Esophagus squamous epithelium (tissue), 5 donors: ENCODE measurements around the gene MMP27. TPM values are rescaled to one million over a fixed set of nuclear protein-coding genes. Genes with fewer than 3 reads are reported as not detected.

Experiments
- DNase-seq: peaks from one replicate; lab custom pipeline; 2025; lab: John Stamatoyannopoulos, UW
- H3K27ac ChIP-seq, 4 donors: fragments of 200-600 bp; sonication (generic); one replicate each; pipeline ENCODE4 v1.5.1; 2016 to 2019; ENCODE audit warnings: mild to moderate bottlenecking in 1 of 4
- H3K27me3 ChIP-seq, 4 donors: fragments of 200-600 bp; sonication (generic); 1 replicate in 3 of 4; 2 replicates in 1 of 4; pipeline versions ENCODE4 v1.5.1 to v1.6.0; 2017 to 2021; ENCODE audit warnings: antibody characterized with exemption in 1 of 4
- H3K36me3 ChIP-seq, 3 donors: fragments of 200-600 bp; sonication (generic); one replicate each; pipeline ENCODE4 v1.5.1; 2016 to 2019
- H3K4me1 ChIP-seq, 3 donors: fragments of 200-600 bp; sonication (generic); one replicate each; pipeline ENCODE4 v1.5.1; 2017 to 2019
- H3K4me3 ChIP-seq, 4 donors: fragments of 200-600 bp; sonication (generic); 1 replicate in 3 of 4; 2 replicates in 1 of 4; pipeline ENCODE4 v1.5.1; 2016 to 2019; ENCODE audit warnings: mild to moderate bottlenecking in 2 of 4, moderate library complexity in 1 of 4
- H3K9me3 ChIP-seq, 3 donors: fragments of 200-600 bp; sonication (generic); one replicate each; pipeline ENCODE4 v1.5.1; 2016 to 2019
- POLR2A ChIP-seq, 4 donors: fragments of 450-650 bp; IDR thresholded peaks; one replicate each; pipeline ENCODE4 v1.6.1; 2017; ENCODE audit warnings: antibody characterized with exemption in 4 of 4, mild to moderate bottlenecking in 4 of 4, moderate library complexity in 3 of 4
- WGBS, 2 donors: methylation state at CpG; one replicate each; pipeline ENCODE4 v1.1.5; 2018; 5-methylcytosine and 5-hydroxymethylcytosine counted together
- intact Hi-C: fragments of 100-400 bp; cut with DNase I; formaldehyde crosslinking; loops from one replicate; pipeline ENCODE4 v1.15.0; 2022
- total RNA-seq, 4 donors: library from RNA; depleted of rRNA; stranded (reverse); fragments of >200 nt; gene quantifications; one replicate each; pipeline ENCODE4 v1.1.0, GENCODE V29; 2016
- TF ChIP-seq, protein P1 (sequence below), 6 experiments: fragments of 450-650 bp in 4 of 6; fragments of 200-600 bp in 2 of 6; sonication (generic) in 2 of 6; IDR thresholded peaks; one replicate each; pipeline ENCODE4 v1.5.1; 2016 to 2019; ENCODE audit warnings: antibody characterized with exemption in 6 of 6, mild to moderate bottlenecking in 4 of 6, moderate library complexity in 4 of 6
- donor health status: DM: yes; HTN: yes; CAD: no.

The MMP27 gene
- total RNA-seq, 4 donors from 2014 or later, result 0.19 TPM; not detected in 3

DNA sequence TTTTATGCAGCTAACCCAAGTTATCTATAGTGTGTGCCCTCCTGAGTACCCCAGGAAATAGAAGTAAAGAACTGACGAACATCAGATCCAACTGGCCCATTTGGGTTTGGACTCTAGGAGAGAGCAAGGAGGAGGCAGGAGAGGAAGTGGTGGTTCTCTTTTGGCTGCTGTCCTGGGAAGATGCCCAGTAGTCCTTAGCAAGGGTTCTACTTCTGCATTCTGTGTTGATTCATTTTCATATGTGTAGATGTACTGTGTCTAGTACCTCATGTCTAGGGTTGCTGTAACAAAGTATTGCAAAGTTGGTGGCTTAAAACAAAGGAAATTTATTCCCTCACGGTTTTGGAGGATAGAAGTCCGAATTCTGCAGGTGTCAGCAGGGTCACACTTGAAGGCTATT is 6.6 kb upstream of the MMP27 start:
- DNase-seq, result no peak
- intact Hi-C loops, result no loop called here
- H3K27me3 ChIP-seq, result no peaks in the 10 kb centered on the region
- H3K4me3 ChIP-seq, result no peak overlapping the region
- H3K36me3 ChIP-seq, result no peaks in the 10 kb centered on the region
- no peaks in the 10 kb centered on the region for H3K4me1 ChIP-seq
- WGBS, 2 donors, result 78 to 82% methylated on average over 3 of the region's 3 CpGs
- no peak for TF ChIP-seq POLR2A (IDR thresholded peaks at IDR 0.05)
- TF ChIP-seq, protein P1, sequence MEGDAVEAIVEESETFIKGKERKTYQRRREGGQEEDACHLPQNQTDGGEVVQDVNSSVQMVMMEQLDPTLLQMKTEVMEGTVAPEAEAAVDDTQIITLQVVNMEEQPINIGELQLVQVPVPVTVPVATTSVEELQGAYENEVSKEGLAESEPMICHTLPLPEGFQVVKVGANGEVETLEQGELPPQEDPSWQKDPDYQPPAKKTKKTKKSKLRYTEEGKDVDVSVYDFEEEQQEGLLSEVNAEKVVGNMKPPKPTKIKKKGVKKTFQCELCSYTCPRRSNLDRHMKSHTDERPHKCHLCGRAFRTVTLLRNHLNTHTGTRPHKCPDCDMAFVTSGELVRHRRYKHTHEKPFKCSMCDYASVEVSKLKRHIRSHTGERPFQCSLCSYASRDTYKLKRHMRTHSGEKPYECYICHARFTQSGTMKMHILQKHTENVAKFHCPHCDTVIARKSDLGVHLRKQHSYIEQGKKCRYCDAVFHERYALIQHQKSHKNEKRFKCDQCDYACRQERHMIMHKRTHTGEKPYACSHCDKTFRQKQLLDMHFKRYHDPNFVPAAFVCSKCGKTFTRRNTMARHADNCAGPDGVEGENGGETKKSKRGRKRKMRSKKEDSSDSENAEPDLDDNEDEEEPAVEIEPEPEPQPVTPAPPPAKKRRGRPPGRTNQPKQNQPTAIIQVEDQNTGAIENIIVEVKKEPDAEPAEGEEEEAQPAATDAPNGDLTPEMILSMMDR (IDR thresholded peaks at IDR 0.05), result no peak
- H3K9me3 ChIP-seq, result no peaks in the 10 kb centered on the region
- H3K27ac ChIP-seq, result no peak overlapping the region

DNA sequence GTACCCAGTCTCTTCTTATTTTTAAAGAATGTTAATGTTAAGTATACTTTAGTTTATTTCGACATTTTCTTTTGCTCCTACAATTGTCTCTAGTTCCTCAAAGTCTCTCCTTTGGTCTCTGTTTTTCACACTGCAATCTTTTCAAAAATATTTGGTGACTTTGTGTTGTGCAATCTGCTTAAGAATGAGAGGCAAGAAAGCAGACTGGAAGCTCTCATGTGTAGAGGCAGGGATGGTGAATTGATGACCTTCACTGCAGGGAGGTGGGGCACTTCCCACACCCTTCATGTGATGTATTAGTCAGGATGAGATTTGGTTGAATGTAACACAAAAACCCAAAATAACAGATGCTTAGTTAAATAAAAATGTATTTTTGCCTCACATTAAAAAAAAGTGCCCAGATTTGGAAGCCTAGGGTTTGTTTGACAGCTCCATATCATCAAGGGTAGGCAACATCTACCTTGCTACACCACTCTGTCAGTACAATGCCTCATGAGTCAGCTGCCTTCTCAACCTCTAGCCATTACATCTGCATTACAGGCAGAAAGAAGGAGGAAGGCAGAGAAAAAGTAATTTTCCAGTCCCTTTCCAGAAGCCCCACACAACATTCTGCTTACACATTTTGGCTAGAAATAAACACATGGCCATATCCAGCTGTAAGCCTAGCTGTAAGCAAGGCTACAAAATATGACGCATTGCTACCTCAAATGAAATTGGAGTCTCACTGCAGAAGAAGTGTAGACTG is 3.8 kb upstream of the MMP27 start:
- no peak for DNase-seq
- H3K9me3 ChIP-seq, result no peaks in the 10 kb centered on the region
- no peaks in the 10 kb centered on the region for H3K27me3 ChIP-seq
- no peaks in the 10 kb centered on the region for H3K36me3 ChIP-seq
- no peak overlapping the region for H3K4me3 ChIP-seq
- no peak for TF ChIP-seq POLR2A (IDR thresholded peaks at IDR 0.05)
- TF ChIP-seq, protein P1 (IDR thresholded peaks at IDR 0.05), result no peak
- peaks cover 0 to 10% (median 0%) of the 10 kb centered on the region in 3 donors for H3K4me1 ChIP-seq
- intact Hi-C loops, result no loop called here
- no peak overlapping the region for H3K27ac ChIP-seq
- WGBS, 2 donors, result 76 to 93% methylated on average over 2 of the region's 2 CpGs

DNA sequence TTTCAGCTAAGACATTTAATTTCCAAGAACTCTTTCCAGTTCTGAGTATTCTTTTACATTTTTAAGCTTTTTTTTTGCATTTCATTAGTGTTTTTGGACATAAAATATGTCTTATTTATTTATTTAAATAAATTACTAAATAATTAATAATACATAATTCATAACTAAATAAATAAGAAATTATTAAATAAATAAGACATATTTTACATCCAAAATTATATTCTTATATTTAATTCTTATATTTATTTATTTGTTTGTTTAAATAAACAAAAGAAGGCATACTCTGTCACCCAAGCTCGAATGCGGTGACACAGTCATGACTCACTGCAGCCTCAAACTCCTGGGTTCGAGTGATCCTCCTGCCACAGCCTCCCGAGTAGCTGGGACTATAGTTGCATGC is 3.1 kb upstream of the MMP27 start:
- WGBS, 2 donors, result 72 to 78% methylated on average over 4 of the region's 4 CpGs
- TF ChIP-seq, protein P1 (IDR thresholded peaks at IDR 0.05), result no peak
- no peak for TF ChIP-seq POLR2A (IDR thresholded peaks at IDR 0.05)
- intact Hi-C loops, result no loop called here
- Histone ChIP-seq H3K27me3 (no peaks in the 10 kb centered on the region), H3K4me1 (peaks cover 0 to 10% (median 0%) of the 10 kb centered on the region in 3 donors), H3K27ac (no peak overlapping the region), H3K4me3 (no peak overlapping the region), H3K9me3 (no peaks in the 10 kb centered on the region), H3K36me3 (no peaks in the 10 kb centered on the region)
- DNase-seq, result no peak

DNA sequence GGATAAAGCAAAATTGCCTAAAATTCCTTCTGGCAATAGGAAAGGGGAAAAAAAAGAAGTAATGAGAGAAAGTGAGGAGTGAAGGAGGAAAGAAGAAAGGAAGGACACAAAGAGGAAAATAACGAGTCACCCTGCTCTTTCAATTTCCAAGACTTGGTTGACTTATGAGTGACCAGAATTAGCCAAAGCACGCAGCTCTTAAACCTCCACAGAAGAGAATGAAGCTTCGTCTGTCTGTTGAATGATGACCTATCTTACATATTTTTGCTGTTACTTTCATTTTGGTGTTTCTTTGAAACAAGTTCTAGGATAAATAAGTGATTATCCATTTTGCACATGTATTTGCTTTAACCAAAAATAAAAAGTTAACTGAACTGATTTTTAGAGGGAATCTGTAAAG is 728 bp downstream of the MMP27 start:
- intact Hi-C loops, result no loop called here
- WGBS, 2 donors, result 46 to 72% methylated on average over 3 of the region's 3 CpGs
- H3K4me1 ChIP-seq, result peaks cover 0 to 10% (median 0%) of the 10 kb centered on the region in 3 donors
- no peaks in the 10 kb centered on the region for H3K27me3 ChIP-seq
- peak overlapping the region in 1 of 4 donors; percentile 2 for H3K27ac ChIP-seq
- TF ChIP-seq, protein P1 (IDR thresholded peaks at IDR 0.05), result no peak
- no peak for TF ChIP-seq POLR2A (IDR thresholded peaks at IDR 0.05)
- no peak for DNase-seq
- no peak overlapping the region for H3K4me3 ChIP-seq
- H3K9me3 ChIP-seq, result no peaks in the 10 kb centered on the region
- H3K36me3 ChIP-seq, result no peaks in the 10 kb centered on the region

DNA sequence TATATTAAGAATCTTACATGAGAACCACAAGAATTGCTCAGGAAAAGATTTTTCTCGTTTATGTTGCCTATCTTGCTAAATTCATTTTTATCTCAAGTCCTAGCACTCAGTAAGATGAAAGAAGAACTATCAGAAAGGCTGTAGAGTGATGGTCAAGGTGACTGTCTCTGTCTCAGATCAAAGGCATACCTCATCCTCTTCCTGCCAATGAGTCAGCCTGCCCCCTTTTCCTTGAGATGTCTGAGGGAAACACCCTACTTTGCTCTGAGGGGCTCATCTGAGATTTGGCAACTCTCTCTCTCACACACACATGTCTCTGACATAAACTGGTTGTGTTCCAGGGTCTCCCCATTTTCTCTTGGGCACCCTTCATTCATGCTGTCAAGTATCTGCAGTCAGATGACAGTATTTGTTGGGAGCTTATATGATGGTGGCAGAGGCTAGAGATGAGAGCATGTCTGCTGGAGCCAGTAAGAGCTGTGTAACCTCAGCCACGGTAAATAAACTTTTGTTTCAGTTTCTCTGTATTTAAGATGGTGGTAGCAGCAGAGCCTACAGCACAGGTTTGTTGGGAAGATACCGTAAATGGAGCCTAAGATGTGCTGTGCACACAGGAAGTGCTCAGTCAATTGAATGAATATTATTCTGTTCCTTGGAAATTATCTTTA is 1.6 kb downstream of the MMP27 start:
- no peak overlapping the region for H3K4me3 ChIP-seq
- H3K9me3 ChIP-seq, result no peaks in the 10 kb centered on the region
- no peaks in the 10 kb centered on the region for H3K36me3 ChIP-seq
- no peak overlapping the region for H3K27ac ChIP-seq
- no peak for DNase-seq
- 76 to 82% methylated on average over 3 of the region's 3 CpGs for WGBS, 2 donors
- H3K27me3 ChIP-seq, result no peaks in the 10 kb centered on the region
- TF ChIP-seq, protein P1 (IDR thresholded peaks at IDR 0.05), result no peak
- TF ChIP-seq POLR2A (IDR thresholded peaks at IDR 0.05), result no peak
- intact Hi-C loops, result no loop called here
- H3K4me1 ChIP-seq, result peaks cover 0 to 10% (median 0%) of the 10 kb centered on the region in 3 donors
